Stomach (tissue), 4 donors: ENCODE measurements around the gene FAM184A.

Experiments
- CTCF ChIP-seq, 7 experiments: fragments of 450-650 bp in 4 of 7; fragments of 200-600 bp in 3 of 7; sonication (generic) in 3 of 7; IDR thresholded peaks; one replicate each; pipeline ENCODE4 v1.5.1; 2016 to 2019; ENCODE audit warnings: antibody characterized with exemption in 7 of 7, control low read depth in 2 of 7, mild to moderate bottlenecking in 1 of 7
- POLR2A ChIP-seq, 4 donors: fragments of 450-650 bp; IDR thresholded peaks; one replicate each; pipeline ENCODE4 v1.6.1; 2016; ENCODE audit warnings: antibody characterized with exemption in 4 of 4, control low read depth in 2 of 4, mild to moderate bottlenecking in 1 of 4, moderate library complexity in 1 of 4
- POLR2AphosphoS5 ChIP-seq, 3 donors: sonication (generic); formaldehyde crosslinking; IDR thresholded peaks; one replicate each; pipeline ENCODE4 v1.6.1; 2016; ENCODE audit warnings: antibody characterized with exemption in 3 of 3

DNA sequence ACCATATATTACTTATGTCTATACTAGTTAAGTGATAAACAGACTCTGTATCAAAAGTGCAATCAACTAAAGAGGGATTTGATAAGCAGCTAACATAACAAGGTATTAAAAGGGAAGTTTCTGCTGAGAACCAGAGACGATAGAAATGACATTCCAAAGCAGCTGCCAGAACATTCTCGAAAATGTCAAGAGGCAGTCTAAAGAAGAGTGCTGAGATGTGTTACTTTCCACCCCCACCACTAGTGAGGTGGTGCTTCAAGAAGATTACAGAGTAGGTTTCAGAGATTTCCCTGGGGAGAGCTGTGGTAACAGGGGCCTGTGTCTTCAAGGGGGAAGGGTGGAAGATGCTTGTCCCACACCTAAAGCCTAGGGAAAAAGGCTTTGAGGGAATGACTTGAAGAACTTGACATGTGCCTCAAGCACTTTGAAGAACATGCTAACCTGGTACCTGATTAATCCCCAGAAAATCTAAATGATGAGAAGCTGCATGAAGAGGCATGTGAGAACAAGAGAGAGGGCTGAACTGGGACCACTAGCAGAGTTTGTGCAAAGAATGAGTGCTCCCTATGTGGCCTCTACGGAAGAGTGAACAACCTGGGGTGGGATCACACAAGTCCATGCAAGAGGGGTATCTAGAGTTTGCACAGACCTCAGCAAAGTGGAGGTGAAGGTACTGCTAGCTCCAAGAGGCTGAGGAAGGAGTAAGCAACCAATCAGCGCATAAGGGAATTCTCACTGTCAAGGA lies 5.0 kb downstream of the FAM184A start:
- no peak for TF ChIP-seq CTCF (IDR thresholded peaks at IDR 0.05)
- no peak for TF ChIP-seq POLR2A (IDR thresholded peaks at IDR 0.05)
- TF ChIP-seq POLR2AphosphoS5 (IDR thresholded peaks at IDR 0.05) = no peak
